Measurements from ENCODE around the gene GALNT10. TPM values are rescaled to one million over a fixed set of nuclear protein-coding genes. Genes with fewer than 3 reads are reported as not detected.

GALNT10 gene
- total and polyA plus RNA-seq, 9 of the 15 experiments (the other 6 are each of a cell fraction or from before 2014, with no cell fraction given): 4.6 to 37.1 (median 13.3) TPM

- 2% methylated on average over 6 of the region's 6 CpGs for WGBS (ENCODE audit: insufficient coverage, low coverage, missing lambda C conversion rate)
- Histone ChIP-seq H2AFZ (ENCODE audit: low read depth, low read length) (no peak overlapping the region), H3K27me3 (ENCODE audit: control insufficient read depth in 2 of 2, insufficient read depth in 2 of 2, low read length in 2 of 2) (peaks cover 6 to 9% of the 10 kb centered on the region in 2 experiments; a peak in 4 of 5 replicates), H3K36me3 (ENCODE audit: control insufficient read depth, insufficient read depth, low read length) (no peaks in the 10 kb centered on the region), H3K9me1 (ENCODE audit: control insufficient read depth, insufficient read depth, low read length) (no peaks in the 10 kb centered on the region), H3K27ac (ENCODE audit: extremely low read depth, low read depth, low read length) (no peak overlapping the region), H3K9me3 (replicated peaks; ENCODE audit: control insufficient read depth, insufficient read depth, low read depth, low read length) (no peaks in the 10 kb centered on the region), H3K4me2 (ENCODE audit: insufficient read depth, low read length) (no peak overlapping the region), H3K79me2 (ENCODE audit: control insufficient read depth, insufficient read depth, low read length) (no peaks in the 10 kb centered on the region), H3K9ac (ENCODE audit: insufficient read depth in 1 of 2, low read depth in 2 of 2, low read length in 2 of 2) (no peak overlapping the region), H4K20me1 (replicated peaks; ENCODE audit: control insufficient read depth, insufficient read depth, low read length) (no peaks in the 10 kb centered on the region; the same call in 1 of the 2 replicates), H3K4me1 (replicated peaks in 1 of 2; ENCODE audit: control insufficient read depth in 2 of 2, insufficient read depth in 2 of 2, low read length in 2 of 2) (no peaks in the 10 kb centered on the region), H3K4me3 (no peak overlapping the region)
- POLR2A ChIA-PET: interaction anchor here (0.6 to 1.3 kb wide), 2 partner anchors 32 to 305 kb away, joined by 4 to 7 read pairs; no protein-coding TSS in a partner anchor
- CTCF ChIA-PET (ENCODE audit: low intra/inter-chr PET ratio): no interaction called here
- DNase-seq (ENCODE audit: extremely low read depth in 1 of 4, low spot score in 3 of 4) (peak; percentile 37 to 65 (median 52)), ATAC-seq (peak; percentile 91), FAIRE-seq (peak; percentile 6)
- in situ Hi-C loops (cut with MboI) (no loop called here), intact Hi-C loops (cut with micrococcal nuclease) (no loop called here)
- no TSS peak for BruUV-seq (replicated peaks)
- TF ChIP-seq HDGF (IDR thresholded peaks at IDR 0.05) (no peak), ZNF197 (CRISPR knock-in tag; IDR thresholded peaks at IDR 0.05; ENCODE audit: low read depth) (no peak), ZNF280A (IDR thresholded peaks at IDR 0.05; ENCODE audit: low read depth, partially characterized antibody) (no peak), SREBF1 (IDR thresholded peaks at IDR 0.05; ENCODE audit: borderline replicate concordance, low read depth, low read length) (no peak), ZNF77 (CRISPR knock-in tag; IDR thresholded peaks at IDR 0.05) (no peak), RHOXF2B (CRISPR knock-in tag; conservative IDR thresholded peaks at IDR 0.05) (no peak), HNRNPH1 (optimal IDR thresholded peaks at IDR 0.05; ENCODE audit: low read depth, low read length) (no peak), SMAD1 (IDR thresholded peaks at IDR 0.05; ENCODE audit: low read depth, low read length, partially characterized antibody) (no peak), ZBTB7A (IDR thresholded peaks at IDR 0.05; ENCODE audit: borderline replicate concordance, control insufficient read depth, low read depth, low read length) (peak; percentile 66), TCF3 (CRISPR knock-in tag; IDR thresholded peaks at IDR 0.05) (no peak), CBX2 (IDR thresholded peaks at IDR 0.05; ENCODE audit: insufficient read depth, low read length, poor library complexity, severe bottlenecking) (no peak), CREB3L1 (IDR thresholded peaks at IDR 0.05; ENCODE audit: borderline replicate concordance, low read depth) (no peak), MCM7 (IDR thresholded peaks at IDR 0.05) (no peak), E2F5 (CRISPR knock-in tag; IDR thresholded peaks at IDR 0.05) (no peak), RAD21 (CRISPR knock-in tag; conservative IDR thresholded peaks at IDR 0.05 in 1 of 2, IDR thresholded peaks at IDR 0.05 in 1 of 2) (peak in 1 of 2 experiments; percentile 13; a peak in 1 of 4 replicates), JUN (IDR thresholded peaks at IDR 0.05; ENCODE audit: borderline replicate concordance, low read depth, low read length) (no peak), JUN (CRISPR knock-in tag; IDR thresholded peaks at IDR 0.05; ENCODE audit: borderline replicate concordance) (no peak), ZNF143 (CRISPR knock-in tag; IDR thresholded peaks at IDR 0.05) (no peak)
Observed at GRCh38 chr5:154157483-154158378, 32.8 kb upstream of the GALNT10 start.

All from K562 (cell line).